ENCODE measurements around the gene GRIPAP1.

DNA sequence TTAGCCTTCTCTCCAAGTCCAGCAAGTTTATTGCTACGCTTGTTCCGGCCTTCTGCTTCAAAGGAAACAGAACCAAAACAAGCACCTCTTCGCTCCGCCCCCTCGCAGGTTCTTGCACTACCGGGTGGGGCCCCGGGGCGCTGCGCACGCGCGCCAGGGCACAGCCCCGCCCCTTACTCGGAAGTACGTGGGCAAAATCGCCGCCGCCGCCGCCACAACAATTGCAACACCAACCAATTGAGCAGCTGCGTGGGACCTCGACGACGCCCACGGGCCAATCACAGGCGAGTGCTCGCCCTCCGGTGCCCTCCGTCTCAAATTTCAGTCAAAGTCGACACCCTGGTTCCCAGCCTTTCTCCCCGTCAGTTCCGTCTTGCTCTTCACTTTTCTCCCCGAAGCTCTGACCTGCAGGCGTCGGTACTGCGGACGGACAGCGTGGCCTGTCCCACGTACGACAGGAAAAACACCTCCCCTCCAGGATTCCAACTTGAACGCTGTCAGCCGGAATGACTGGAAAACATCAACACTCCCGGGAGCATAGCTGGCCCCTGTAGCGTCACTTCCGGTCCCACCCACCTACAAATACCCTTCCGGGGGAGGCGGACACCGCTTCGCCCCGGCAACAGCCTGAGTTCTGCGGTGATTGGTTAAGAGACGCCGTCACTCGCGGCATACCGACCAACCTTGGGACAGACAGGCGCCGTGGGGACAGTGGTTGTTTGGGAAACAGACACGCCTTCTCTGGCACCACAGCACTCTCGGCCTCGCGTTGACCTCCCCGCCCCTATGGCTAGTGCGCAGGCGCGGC, 44.0 kb downstream of the GRIPAP1 start:
- TF ChIP-seq ZNF70 (CRISPR knock-in tag; IDR thresholded peaks at IDR 0.05) (no peak), CSDC2 (CRISPR knock-in tag; IDR thresholded peaks at IDR 0.05) (no peak), ZFP3 (CRISPR knock-in tag; IDR thresholded peaks at IDR 0.05) (no peak), ZC3H10 (CRISPR knock-in tag; IDR thresholded peaks at IDR 0.05) (no peak)
- TF ChIP-seq, protein P1, sequence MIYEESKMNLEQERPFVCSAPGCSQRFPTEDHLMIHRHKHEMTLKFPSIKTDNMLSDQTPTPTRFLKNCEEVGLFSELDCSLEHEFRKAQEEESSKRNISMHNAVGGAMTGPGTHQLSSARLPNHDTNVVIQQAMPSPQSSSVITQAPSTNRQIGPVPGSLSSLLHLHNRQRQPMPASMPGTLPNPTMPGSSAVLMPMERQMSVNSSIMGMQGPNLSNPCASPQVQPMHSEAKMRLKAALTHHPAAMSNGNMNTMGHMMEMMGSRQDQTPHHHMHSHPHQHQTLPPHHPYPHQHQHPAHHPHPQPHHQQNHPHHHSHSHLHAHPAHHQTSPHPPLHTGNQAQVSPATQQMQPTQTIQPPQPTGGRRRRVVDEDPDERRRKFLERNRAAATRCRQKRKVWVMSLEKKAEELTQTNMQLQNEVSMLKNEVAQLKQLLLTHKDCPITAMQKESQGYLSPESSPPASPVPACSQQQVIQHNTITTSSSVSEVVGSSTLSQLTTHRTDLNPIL (CRISPR knock-in tag; IDR thresholded peaks at IDR 0.05; ENCODE audit: low read depth), result no peak
